GM12891 (cell line): ENCODE measurements around the gene PRR23E.

Experiments
- POLR2A ChIP-seq: IDR thresholded peaks from 2 replicates; pipeline ENCODE4 v1.6.1; 2011; ENCODE audit warnings: low read depth, low read length, control low read depth
- POLR2AphosphoS5 ChIP-seq: IDR thresholded peaks from 2 replicates; pipeline ENCODE4 v1.6.1; 2011; ENCODE audit warnings: low read depth, low read length, control low read depth

- TF ChIP-seq POLR2A (no peak), POLR2AphosphoS5 (no peak)
Measured at GRCh38 chr3:127184870-127185216, 8.1 kb upstream of the PRR23E start.
